ENCODE results near the gene PDXK. TPM values are rescaled to one million over a fixed set of nuclear protein-coding genes. Genes with fewer than 3 reads are reported as not detected.

Gene PDXK
- total RNA-seq, 1 experiment from 2014 or later, result 276 TPM

DNA sequence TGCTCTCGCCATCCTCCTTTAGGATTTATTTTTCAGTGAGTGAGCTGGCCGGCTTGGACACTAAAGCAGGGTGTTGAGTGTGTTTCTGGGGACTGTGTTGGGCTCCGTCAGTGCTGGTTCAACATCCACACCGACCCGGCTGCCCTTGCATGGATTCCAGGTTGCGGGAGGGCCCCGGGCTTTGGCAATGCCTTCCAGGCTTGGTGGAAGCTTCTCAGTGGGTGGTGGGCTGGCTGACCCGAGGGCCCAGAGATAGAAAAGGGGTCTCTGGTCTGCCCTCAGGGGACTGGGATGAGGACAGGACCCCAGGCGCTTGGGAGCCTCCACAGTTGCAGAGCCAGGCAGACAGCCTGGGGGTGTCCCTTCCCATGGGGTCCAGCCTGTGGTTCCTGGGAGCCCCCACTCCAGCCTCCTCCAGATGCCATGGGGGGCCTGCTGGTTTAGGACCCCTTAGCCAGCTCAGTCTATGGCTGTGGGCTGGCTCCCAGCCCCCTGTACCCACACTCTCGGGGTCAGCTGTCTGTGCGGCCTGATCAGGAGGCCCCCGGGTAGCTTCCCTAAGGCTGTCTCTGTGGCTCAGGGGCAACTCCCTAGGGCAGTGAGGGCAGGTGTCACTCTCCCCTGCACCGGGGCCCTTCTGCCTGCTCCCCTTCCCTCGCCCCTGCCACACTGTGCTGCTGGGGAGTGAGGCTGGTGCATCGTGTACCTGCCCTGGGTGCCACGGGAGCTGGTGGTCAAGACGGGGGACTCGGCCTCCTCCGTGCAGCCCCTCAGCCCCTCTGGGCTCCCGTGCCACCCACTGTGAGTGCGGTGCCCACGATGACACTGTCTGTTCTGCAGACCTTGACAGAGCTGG is 16.5 kb downstream of the PDXK start:
- Histone ChIP-seq H3K4me1 (peaks cover 18% of the 10 kb centered on the region), H3K27me3 (replicated peaks; ENCODE audit: control insufficient read depth, insufficient read depth, low read length) (no peaks in the 10 kb centered on the region), H3K36me3 (ENCODE audit: control insufficient read depth, insufficient read depth, low read length) (peaks cover 2% of the 10 kb centered on the region; the same call in 1 of the 2 replicates), H3K9me3 (no peaks in the 10 kb centered on the region), H3K4me3 (ENCODE audit: low read depth, low read length) (no peak overlapping the region)
- H3K27ac Mint-ChIP-seq (ENCODE audit: unreplicated experiment), result peak overlapping the region; percentile 61
- H3K9me3 Mint-ChIP-seq (ENCODE audit: unreplicated experiment), result no peaks in the 10 kb centered on the region
- TF ChIP-seq, protein P1, sequence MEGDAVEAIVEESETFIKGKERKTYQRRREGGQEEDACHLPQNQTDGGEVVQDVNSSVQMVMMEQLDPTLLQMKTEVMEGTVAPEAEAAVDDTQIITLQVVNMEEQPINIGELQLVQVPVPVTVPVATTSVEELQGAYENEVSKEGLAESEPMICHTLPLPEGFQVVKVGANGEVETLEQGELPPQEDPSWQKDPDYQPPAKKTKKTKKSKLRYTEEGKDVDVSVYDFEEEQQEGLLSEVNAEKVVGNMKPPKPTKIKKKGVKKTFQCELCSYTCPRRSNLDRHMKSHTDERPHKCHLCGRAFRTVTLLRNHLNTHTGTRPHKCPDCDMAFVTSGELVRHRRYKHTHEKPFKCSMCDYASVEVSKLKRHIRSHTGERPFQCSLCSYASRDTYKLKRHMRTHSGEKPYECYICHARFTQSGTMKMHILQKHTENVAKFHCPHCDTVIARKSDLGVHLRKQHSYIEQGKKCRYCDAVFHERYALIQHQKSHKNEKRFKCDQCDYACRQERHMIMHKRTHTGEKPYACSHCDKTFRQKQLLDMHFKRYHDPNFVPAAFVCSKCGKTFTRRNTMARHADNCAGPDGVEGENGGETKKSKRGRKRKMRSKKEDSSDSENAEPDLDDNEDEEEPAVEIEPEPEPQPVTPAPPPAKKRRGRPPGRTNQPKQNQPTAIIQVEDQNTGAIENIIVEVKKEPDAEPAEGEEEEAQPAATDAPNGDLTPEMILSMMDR (IDR thresholded peaks at IDR 0.05; ENCODE audit: insufficient read depth in 1 of 2, low read depth in 1 of 2, low read length in 1 of 2, severe bottlenecking in 1 of 2, unreplicated experiment in 1 of 2), result no peak
- intact Hi-C loops (cut with micrococcal nuclease; ENCODE audit: unreplicated experiment), result no loop called here
- no TSS peak for BruUV-seq (replicated peaks)
- H3K27me3 Mint-ChIP-seq (ENCODE audit: insufficient read depth, unreplicated experiment), result no peaks in the 10 kb centered on the region
- CTCF ChIA-PET, result interaction anchor here (0.6 kb wide), 1 partner anchor 46 kb away, joined by 3 read pairs; no protein-coding TSS in a partner anchor
- H3K36me3 Mint-ChIP-seq (ENCODE audit: insufficient read depth, unreplicated experiment), result peaks cover 62% of the 10 kb centered on the region
- POLR2A ChIA-PET, result interaction anchor here (0.6 kb wide), 1 partner anchor 89 kb away, joined by 6 read pairs; no protein-coding TSS in a partner anchor
- H3K4me1 Mint-ChIP-seq (ENCODE audit: low read depth, unreplicated experiment), result peaks cover 7% of the 10 kb centered on the region
- no peak for DNase-seq
- H3K4me3 Mint-ChIP-seq (ENCODE audit: unreplicated experiment), result no peak overlapping the region

DNA sequence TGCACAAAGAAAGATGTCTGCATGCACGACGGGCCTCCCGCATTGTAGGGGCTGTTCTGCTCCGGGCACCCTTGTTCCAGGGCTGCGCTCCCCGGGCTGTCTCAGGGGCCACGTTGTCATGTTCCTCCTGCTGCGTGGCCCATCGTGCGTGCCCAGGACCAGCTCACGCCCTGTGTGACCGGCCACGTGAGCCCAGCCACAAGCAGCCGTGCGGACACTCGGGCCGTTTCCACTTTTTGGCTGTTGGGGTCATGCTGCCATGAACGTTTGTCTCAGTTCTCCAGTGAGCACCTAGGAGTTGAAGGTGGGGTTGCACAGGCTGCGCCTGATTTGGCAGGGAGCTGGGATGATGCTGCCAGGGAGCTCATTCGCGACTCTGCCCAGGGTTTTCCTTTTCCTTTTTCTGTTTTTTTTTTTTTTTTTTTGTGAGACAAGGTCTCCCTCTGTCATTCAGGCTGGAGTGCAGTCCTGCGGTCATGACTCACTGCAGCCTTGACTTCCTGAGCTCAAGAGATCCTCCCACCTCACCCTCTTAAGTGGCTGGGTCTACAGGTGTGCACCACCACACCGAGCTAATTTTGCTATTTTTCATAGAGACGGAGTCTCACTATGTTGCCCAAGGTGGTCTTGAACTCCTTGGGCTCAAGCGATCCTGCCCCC is 17.4 kb downstream of the PDXK start:
- no peak overlapping the region for H3K4me3 Mint-ChIP-seq (ENCODE audit: unreplicated experiment)
- H3K9me3 Mint-ChIP-seq (ENCODE audit: unreplicated experiment), result no peaks in the 10 kb centered on the region
- Histone ChIP-seq H3K36me3 (ENCODE audit: control insufficient read depth, insufficient read depth, low read length) (peaks cover 2% of the 10 kb centered on the region; the same call in 1 of the 2 replicates), H3K27me3 (replicated peaks; ENCODE audit: control insufficient read depth, insufficient read depth, low read length) (no peaks in the 10 kb centered on the region), H3K9me3 (no peaks in the 10 kb centered on the region), H3K4me1 (peaks cover 14% of the 10 kb centered on the region), H3K4me3 (ENCODE audit: low read depth, low read length) (no peak overlapping the region)
- intact Hi-C loops (cut with micrococcal nuclease; ENCODE audit: unreplicated experiment), result no loop called here
- ChIA-PET CTCF (interaction anchor here (0.6 to 0.7 kb wide), 2 partner anchors 47 to 51 kb away, joined by 3 to 6 read pairs; no protein-coding TSS in a partner anchor), POLR2A (interaction anchor here (0.6 kb wide), 1 partner anchor 90 kb away, joined by 6 read pairs; no protein-coding TSS in a partner anchor)
- no peak for DNase-seq
- TF ChIP-seq, protein P1 (IDR thresholded peaks at IDR 0.05; ENCODE audit: insufficient read depth in 1 of 2, low read depth in 1 of 2, low read length in 1 of 2, severe bottlenecking in 1 of 2, unreplicated experiment in 1 of 2), result no peak
- peaks cover 62% of the 10 kb centered on the region for H3K36me3 Mint-ChIP-seq (ENCODE audit: insufficient read depth, unreplicated experiment)
- H3K27ac Mint-ChIP-seq (ENCODE audit: unreplicated experiment), result peak overlapping the region; percentile 61
- no peaks in the 10 kb centered on the region for H3K27me3 Mint-ChIP-seq (ENCODE audit: insufficient read depth, unreplicated experiment)
- BruUV-seq (replicated peaks), result no TSS peak
- H3K4me1 Mint-ChIP-seq (ENCODE audit: low read depth, unreplicated experiment), result peaks cover 3% of the 10 kb centered on the region

DNA sequence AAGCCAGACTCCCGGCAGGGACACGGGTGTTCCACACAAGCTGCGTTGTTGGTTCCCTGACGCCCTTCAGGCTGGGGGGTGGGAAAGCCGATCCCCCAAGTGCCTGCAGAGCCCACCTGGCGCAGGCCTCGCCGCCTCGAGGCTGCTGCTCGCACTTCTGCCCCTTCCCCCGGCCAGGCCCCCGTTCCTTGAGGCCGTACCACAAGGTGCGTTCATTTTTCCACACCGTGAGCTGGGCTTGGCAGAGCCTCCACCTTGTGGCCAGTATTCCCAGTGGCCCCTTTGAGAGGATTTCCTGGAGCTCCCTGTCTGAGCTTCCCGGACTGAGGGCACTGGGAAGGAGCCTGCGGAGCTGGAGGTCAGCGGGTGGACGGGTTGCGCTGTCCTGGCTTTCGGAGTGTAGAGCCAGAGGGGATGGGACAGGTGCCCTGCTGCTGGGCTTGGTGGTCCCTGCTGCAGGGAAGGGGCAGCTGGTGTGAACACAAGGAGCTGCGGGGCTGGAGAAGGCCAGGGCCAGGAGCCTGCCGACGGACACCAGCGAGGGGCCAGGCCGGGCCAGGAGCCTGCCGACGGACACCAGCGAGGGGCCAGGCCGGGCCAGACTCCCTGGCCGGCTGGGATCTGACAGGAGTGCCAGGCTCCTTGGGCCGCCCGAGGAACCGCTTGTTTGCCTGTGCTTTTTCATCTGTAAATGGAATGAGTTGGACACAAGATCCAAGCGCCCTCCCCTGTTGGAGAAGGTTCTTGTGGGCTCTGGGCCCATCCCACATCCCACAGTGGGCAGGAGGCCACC is 18.4 kb downstream of the PDXK start:
- H3K4me1 ChIP-seq, result peaks cover 12% of the 10 kb centered on the region
- POLR2A ChIA-PET, result no interaction called here
- TF ChIP-seq, protein P1 (IDR thresholded peaks at IDR 0.05; ENCODE audit: insufficient read depth in 1 of 2, low read depth in 1 of 2, low read length in 1 of 2, severe bottlenecking in 1 of 2, unreplicated experiment in 1 of 2), result no peak
- no peak for DNase-seq
- Mint-ChIP-seq H3K27ac (ENCODE audit: unreplicated experiment) (peak overlapping the region; percentile 42), H3K27me3 (ENCODE audit: insufficient read depth, unreplicated experiment) (no peaks in the 10 kb centered on the region), H3K4me3 (ENCODE audit: unreplicated experiment) (no peak overlapping the region), H3K9me3 (ENCODE audit: unreplicated experiment) (no peaks in the 10 kb centered on the region), H3K36me3 (ENCODE audit: insufficient read depth, unreplicated experiment) (peaks cover 61% of the 10 kb centered on the region), H3K4me1 (ENCODE audit: low read depth, unreplicated experiment) (no peaks in the 10 kb centered on the region)
- intact Hi-C loops (cut with micrococcal nuclease; ENCODE audit: unreplicated experiment), result no loop called here
- H3K36me3 ChIP-seq (ENCODE audit: control insufficient read depth, insufficient read depth, low read length), result peaks cover 2% of the 10 kb centered on the region
- H3K9me3 ChIP-seq, result no peaks in the 10 kb centered on the region
- H3K27me3 ChIP-seq (replicated peaks; ENCODE audit: control insufficient read depth, insufficient read depth, low read length), result no peaks in the 10 kb centered on the region
- no peak overlapping the region for H3K4me3 ChIP-seq (ENCODE audit: low read depth, low read length)
- BruUV-seq (replicated peaks), result no TSS peak
- CTCF ChIA-PET, result interaction anchor here (0.7 kb wide), 1 partner anchor 52 kb away, joined by 6 read pairs; no protein-coding TSS in a partner anchor

All from Caco-2 (cell line).